T47D (cell line): ENCODE results near the gene BCAS3.
A peak's percentile ranks its signal among the peaks of the same experiment; 100 is the strongest.

ENCODE experiments used
- DNase-seq, 2 experiments: peaks; one replicate each; pipeline versions ENCODE4 v3.0.0 to v3.0.0-alpha.2; 2011 to 2012; ENCODE audit warnings: low read depth in 1 of 2, low spot score in 1 of 2
- JUND ChIP-seq: IDR thresholded peaks from 2 replicates; pipeline ENCODE4 v1.6.1; 2012; ENCODE audit warnings: low read depth
- in situ Hi-C: cut with HindIII; loops from 2 replicates; pipeline ENCODE4 v1.10.0; 2016; ENCODE audit warnings: low sequenced_read_pairs, low pct_unique_long_range_greater_than_20kb

The BCAS3 gene

GRCh38 chr17:61313461-61314326 lies 636.0 kb downstream of the BCAS3 start:
- DNase-seq: no peak
- no peak for TF ChIP-seq JUND
- in situ Hi-C loops: no loop called here

DNA sequence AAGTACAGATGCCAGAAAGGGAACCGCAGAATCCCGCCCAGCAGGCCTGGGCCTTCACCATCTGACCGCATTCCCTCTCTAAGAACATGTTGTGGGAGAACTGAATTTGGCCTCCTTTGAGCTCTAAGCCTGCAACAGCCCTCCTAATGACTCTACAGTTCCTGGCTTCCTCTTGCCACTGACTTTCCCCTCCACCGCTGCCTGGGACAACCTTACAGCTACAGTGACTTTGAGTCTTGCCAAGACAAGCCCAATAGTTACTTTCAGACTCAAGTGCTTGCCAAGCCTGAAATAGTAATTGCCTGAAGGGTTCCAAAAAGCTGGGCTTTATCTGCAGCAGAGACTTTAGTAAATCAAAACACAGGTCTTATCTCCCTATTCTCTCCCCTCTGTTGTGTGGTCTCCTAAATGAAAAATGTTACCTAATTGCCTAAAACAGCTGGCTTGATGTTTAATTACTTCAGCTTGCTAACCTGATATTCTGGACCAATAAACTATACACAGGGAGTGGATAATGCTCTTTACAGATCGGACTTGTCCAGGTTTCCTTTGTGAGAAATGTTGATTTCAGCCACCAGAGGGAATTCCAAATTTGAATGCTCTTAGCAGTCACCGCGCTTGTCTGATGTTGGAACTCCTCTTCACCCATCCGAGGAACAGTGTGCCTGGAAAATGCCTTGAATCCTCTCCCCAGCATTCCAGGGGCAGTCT lies 636.9 kb downstream of the BCAS3 start:
- in situ Hi-C loops: no loop called here
- DNase-seq: peak in 1 of 2 experiments; percentile 52
- TF ChIP-seq JUND: no peak

- no peak for TF ChIP-seq JUND
- in situ Hi-C loops: no loop called here
- no peak for DNase-seq
These were observed 639.0 kb downstream of the BCAS3 start for GRCh38 chr17:61316633-61317032.

GRCh38 chr17:61317779-61318178 lies 640.1 kb downstream of the BCAS3 start:
- no peak for TF ChIP-seq JUND
- no peak for DNase-seq
- in situ Hi-C loops: no loop called here

- in situ Hi-C loops: no loop called here
- TF ChIP-seq JUND: no peak
- no peak for DNase-seq
These were observed 641.0 kb downstream of the BCAS3 start for GRCh38 chr17:61318684-61319098.

DNA sequence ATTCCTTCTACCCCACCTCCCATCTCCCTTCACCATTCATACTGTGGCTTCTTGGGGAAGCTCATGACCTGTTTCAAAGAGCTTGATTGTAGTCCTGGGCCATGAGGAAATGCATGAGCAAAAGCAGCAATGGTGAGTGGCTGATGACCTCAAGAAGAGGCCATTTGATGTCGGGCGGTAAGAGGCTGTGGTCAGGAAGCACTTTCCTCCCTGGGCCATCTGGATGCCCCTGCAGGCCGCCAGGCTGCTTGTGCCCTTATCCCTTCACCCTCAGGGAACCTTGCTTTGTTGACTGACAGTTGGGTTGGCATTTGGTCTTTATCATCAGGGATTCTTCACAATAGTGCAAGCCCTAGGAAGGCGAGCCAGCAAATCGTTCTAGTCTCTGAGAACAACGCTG lies 643.7 kb downstream of the BCAS3 start:
- DNase-seq: no peak
- TF ChIP-seq JUND: no peak
- in situ Hi-C loops: no loop called here

DNA sequence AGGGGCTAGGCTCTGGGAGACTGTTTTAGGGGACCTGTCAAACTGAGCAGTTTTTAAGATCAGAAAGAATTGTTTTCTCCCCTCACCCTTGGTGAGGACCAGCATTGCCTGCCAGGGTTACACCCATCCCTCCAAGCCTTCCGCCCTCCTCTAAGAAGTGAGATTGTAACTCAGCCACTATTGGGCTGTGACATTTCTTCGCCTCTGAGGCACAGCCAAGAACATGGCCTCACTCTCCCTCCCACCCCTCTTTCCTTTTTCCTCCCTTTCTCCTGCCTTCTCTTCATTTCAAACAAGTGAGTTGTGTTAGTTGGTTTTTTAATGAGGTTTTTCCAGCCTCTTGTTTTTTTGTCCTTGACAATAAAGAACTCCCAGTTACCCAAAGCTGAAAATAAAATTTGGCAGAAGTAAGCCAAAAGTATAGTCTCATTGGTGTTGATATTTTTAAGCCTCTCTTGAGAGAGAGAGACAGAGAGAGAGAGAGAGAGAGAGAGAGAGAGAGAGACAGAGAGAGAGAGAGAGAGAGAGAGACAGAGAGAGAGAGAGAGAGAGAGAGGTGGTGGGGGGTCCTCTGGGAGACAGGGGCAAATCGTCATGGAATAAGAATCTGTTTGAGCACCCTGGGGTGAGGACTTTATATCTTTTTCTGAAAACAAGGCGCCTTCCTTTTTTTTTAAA lies 644.8 kb downstream of the BCAS3 start:
- in situ Hi-C loops: no loop called here
- no peak for DNase-seq
- TF ChIP-seq JUND: no peak

- no peak for DNase-seq
- no peak for TF ChIP-seq JUND
- in situ Hi-C loops: no loop called here
These were observed 645.6 kb downstream of the BCAS3 start for GRCh38 chr17:61323003-61323908.

DNA sequence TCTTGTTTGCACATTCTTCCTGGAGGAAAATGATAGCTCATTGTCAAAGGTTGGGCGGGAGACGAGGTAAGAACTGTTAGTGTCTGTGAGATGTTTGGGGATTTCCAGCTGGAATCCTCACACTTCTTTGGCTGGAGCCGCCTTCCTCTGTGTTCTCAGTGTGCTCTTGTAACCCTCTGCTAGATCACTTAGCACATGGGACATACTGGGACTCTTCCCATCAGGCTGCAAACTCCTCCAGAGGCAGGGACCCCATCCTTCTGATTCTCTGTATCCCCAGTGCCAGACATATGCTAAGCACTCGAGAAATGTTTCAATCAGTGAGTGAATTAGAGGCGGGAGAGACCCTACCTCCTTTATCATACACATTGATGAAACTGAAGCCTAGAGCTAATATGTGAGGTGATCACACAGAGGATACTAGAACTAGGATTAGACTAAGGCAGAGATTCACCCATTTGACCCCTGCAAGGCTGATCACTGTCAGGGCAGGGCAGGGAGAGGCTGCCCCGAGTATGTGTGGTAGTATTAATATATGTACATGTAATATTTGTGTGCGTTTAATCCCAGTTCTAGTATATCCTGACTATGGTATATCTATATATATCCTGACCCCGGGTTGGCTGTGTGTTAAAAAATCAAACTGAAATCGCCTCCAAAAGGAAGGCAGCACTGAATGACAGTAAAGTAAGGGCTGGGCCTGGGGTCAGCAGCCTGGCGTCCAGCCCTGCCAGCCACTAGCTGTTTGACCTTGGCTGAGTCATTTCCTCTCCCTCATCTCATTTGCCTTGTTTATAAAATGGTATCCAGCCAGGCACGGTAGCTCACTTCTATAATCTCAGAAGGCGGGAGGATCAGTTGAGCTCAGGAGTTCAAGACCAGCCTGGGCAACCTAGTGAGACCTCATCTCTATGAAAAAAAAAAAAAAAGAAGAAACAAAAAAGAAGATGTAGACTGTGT lies 646.5 kb downstream of the BCAS3 start:
- no peak for TF ChIP-seq JUND
- in situ Hi-C loops: no loop called here
- no peak for DNase-seq

DNA sequence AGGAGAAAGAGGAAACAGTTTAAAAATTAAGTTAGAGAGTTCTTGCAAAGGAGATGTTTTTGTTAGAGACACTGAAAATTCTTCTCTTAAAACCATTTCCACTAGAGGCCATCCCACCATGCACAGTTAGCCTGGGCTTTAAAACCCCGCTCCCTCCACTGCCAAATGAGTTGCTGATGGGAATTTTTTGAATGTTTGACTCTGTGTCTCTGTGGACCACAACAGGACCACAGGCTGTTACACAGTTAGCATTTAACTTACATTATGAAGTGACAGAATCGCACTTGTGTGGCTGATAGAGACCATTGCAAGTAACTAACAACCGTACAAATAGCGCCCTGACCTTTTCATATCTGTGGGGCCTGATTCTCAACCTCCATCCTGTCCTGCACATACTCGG lies 647.3 kb downstream of the BCAS3 start:
- no peak for TF ChIP-seq JUND
- in situ Hi-C loops: no loop called here
- no peak for DNase-seq
